Natural killer cell (primary cell): ENCODE data around the gene CHMP4A. TPM values are rescaled to one million over a fixed set of nuclear protein-coding genes. Genes with fewer than 3 reads are reported as not detected.
A peak's percentile ranks its signal among the peaks of the same experiment; 100 is the strongest.

Source experiments
- ATAC-seq, 3 donors: fragments of 150-1000 bp in 2 of 3; fragments of 200-7000 bp in 1 of 3; cut with Tn5 transposase; 1 replicate in 1 of 3; 2 replicates in 2 of 3; pipeline ENCODE4 v1.10.0; 2021; ENCODE audit warnings: mild to moderate bottlenecking in 2 of 3, moderate library complexity in 2 of 3
- DNase-seq, 2 donors: peaks; one replicate each; pipeline versions ENCODE4 v3.0.0 to v3.0.0-alpha.2; 2013 to 2021; ENCODE audit warnings: mixed read lengths in 1 of 2
- H3K27ac ChIP-seq: one replicate; pipeline ENCODE4 v1.5.1; 2013; ENCODE audit warnings: mild to moderate bottlenecking, low read length
- H3K27me3 ChIP-seq: one replicate; pipeline ENCODE4 v1.6.1; 2013; ENCODE audit warnings: low read length; ENCODE audit not compliant: control insufficient read depth, insufficient read depth
- H3K36me3 ChIP-seq: one replicate; pipeline ENCODE4 v1.6.1; 2013; ENCODE audit warnings: low read length; ENCODE audit not compliant: control insufficient read depth, insufficient read depth
- H3K4me1 ChIP-seq: one replicate; pipeline ENCODE4 v1.6.1; 2013; ENCODE audit warnings: low read length; ENCODE audit not compliant: control insufficient read depth, insufficient read depth
- H3K4me3 ChIP-seq: one replicate; pipeline ENCODE4 v1.5.1; 2013; ENCODE audit warnings: low read length
- H3K9me3 ChIP-seq: one replicate; pipeline ENCODE4 v1.6.1; 2013; ENCODE audit warnings: low read length; ENCODE audit not compliant: control insufficient read depth, insufficient read depth
- H3K27ac Mint-ChIP-seq, 2 donors: one replicate each; pipeline ENCODE4 v1.8.0; 2022; ENCODE audit warnings: mild to moderate bottlenecking in 2 of 2, mixed read lengths in 2 of 2, moderate library complexity in 1 of 2
- H3K27me3 Mint-ChIP-seq, 2 donors: one replicate each; pipeline ENCODE4 v1.8.0; 2022; ENCODE audit warnings: low read depth in 2 of 2, mixed read lengths in 2 of 2
- H3K36me3 Mint-ChIP-seq: one replicate; pipeline ENCODE4 v1.8.0; 2022; ENCODE audit warnings: mixed read lengths
- H3K4me1 Mint-ChIP-seq, 2 donors: one replicate each; pipeline ENCODE4 v1.8.0; 2022; ENCODE audit warnings: mixed read lengths in 2 of 2
- H3K4me3 Mint-ChIP-seq: one replicate; pipeline ENCODE4 v1.8.0; 2022; ENCODE audit warnings: mild to moderate bottlenecking, moderate library complexity, mixed read lengths
- H3K9me3 Mint-ChIP-seq, 2 donors: one replicate each; pipeline ENCODE4 v1.8.0; 2022; ENCODE audit warnings: mixed read lengths in 2 of 2
- CTCF ChIP-seq: fragments of 200-600 bp; IDR thresholded peaks from one replicate; pipeline ENCODE4 v1.8.0; 2022; ENCODE audit warnings: antibody characterized with exemption
- WGBS: methylation state at CpG from one replicate; pipeline ENCODE4 v1.1.7; 2013; ENCODE audit warnings: missing lambda C conversion rate; ENCODE audit not compliant: insufficient coverage; 5-methylcytosine and 5-hydroxymethylcytosine counted together
- intact Hi-C: fragments of 100-400 bp; cut with micrococcal nuclease; formaldehyde crosslinking; loops from one replicate; pipeline ENCODE4 v1.14.2; 2022
- total RNA-seq, 4 donors: library from RNA; stranded (reverse); fragments of 120-200 nt in 1 of 4; gene quantifications; one replicate each; pipeline versions ENCODE4 v1.2.3 to v1.2.4, GENCODE V29; 2013 to 2022

The CHMP4A gene
- total RNA-seq, 3 donors from 2014 or later (not counting 1 experiment from before 2014, with no cell fraction given), result 105 to 118 (median 115) TPM

- Histone ChIP-seq H3K27ac (peak overlapping the region; percentile 94), H3K27me3 (no peaks in the 10 kb centered on the region), H3K36me3 (peaks cover 74% of the 10 kb centered on the region), H3K4me3 (no peak overlapping the region), H3K9me3 (no peaks in the 10 kb centered on the region), H3K4me1 (peaks cover 37% of the 10 kb centered on the region)
- peak overlapping the region; percentile 99 for H3K4me3 Mint-ChIP-seq
- ATAC-seq (no peak), DNase-seq (no peak)
- H3K36me3 Mint-ChIP-seq, result no peaks in the 10 kb centered on the region
- WGBS, result 99% methylated on average over 4 of the region's 4 CpGs
- peak overlapping the region; percentile 97 for H3K27ac Mint-ChIP-seq
- intact Hi-C loops, result loop anchor here (2.0 kb wide), 1 partner anchor 102 kb away; no protein-coding TSS in a partner anchor
- H3K9me3 Mint-ChIP-seq, result no peaks in the 10 kb centered on the region
- no peak for TF ChIP-seq CTCF
- H3K27me3 Mint-ChIP-seq, result no peaks in the 10 kb centered on the region
- H3K4me1 Mint-ChIP-seq, result peaks cover 36 to 54% of the 10 kb centered on the region in 2 donors
These were observed 52.8 kb downstream of the CHMP4A start for GRCh38 chr14:24160499-24160849.

DNA sequence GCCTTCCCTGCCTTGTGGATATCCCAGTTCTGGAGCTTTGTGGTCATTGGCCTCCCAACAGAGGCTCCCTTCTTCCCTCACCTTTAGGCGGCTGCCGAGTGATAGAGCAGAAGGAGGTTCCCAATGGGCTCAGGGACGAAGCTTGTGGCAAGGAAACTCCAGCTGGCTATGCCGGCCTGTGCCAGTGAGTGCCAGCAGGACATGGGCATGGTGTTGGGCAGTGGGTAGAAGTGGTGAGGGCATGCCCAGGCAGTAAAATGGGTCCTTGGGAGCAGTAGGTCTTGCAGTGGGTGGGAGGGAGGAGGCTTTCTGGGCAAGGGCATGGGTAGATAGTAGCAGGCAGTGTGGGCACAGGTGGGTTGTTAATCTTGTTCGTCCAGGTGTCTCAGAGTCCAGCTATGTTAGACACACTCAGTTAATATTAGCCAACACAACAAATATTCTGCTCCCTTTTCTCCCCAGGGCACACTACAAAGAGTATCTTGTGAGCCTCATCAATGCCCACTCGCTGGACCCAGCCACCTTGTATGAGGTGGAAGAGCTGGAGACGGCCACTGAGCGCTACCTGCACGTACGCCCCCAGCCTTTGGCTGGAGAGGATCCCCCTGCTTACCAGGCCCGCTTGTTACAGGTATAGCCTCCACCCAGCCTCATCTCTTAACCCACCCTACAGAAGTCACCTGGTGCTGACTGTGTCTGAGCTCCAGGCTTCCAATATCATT is 53.4 kb downstream of the CHMP4A start:
- ATAC-seq (no peak), DNase-seq (no peak)
- Mint-ChIP-seq H3K9me3 (no peaks in the 10 kb centered on the region), H3K27me3 (no peaks in the 10 kb centered on the region), H3K27ac (peak overlapping the region; percentile 97), H3K36me3 (no peaks in the 10 kb centered on the region), H3K4me3 (peak overlapping the region; percentile 21), H3K4me1 (peaks cover 33 to 49% of the 10 kb centered on the region in 2 donors)
- Histone ChIP-seq H3K27me3 (no peaks in the 10 kb centered on the region), H3K4me1 (peaks cover 37% of the 10 kb centered on the region), H3K36me3 (peaks cover 74% of the 10 kb centered on the region), H3K4me3 (no peak overlapping the region), H3K9me3 (no peaks in the 10 kb centered on the region), H3K27ac (peak overlapping the region; percentile 94)
- intact Hi-C loops, result loop anchor here (2.0 kb wide), 1 partner anchor 101 kb away; no protein-coding TSS in a partner anchor
- TF ChIP-seq CTCF, result no peak
- WGBS, result 92% methylated on average over 11 of the region's 11 CpGs

Other genes with a start within 250 kb of the CHMP4A start
- 10 to 100 TPM in 1 of 3 donors, 1 to 10 TPM in 2; 8.6 to 12.4 (median 9.7) TPM for gene DHRS4L2, start 224.6 kb downstream of the CHMP4A start, total RNA-seq
- gene CARMIL3, start 161.5 kb downstream of the CHMP4A start, total RNA-seq, result 10 to 100 TPM; 17.8 to 28.6 (median 18.6) TPM
- gene CPNE6, start 141.9 kb downstream of the CHMP4A start, total RNA-seq, result not detected
- gene PCK2, start 119.2 kb downstream of the CHMP4A start, total RNA-seq, result 10 to 100 TPM in 2 of 3 donors, 1 to 10 TPM in 1; 9.8 to 13.8 (median 12.3) TPM
- gene DCAF11, start 98.7 kb downstream of the CHMP4A start, total RNA-seq, result 10 to 100 TPM; 77.5 to 99.3 (median 96.3) TPM
- 1 to 10 TPM in 2 of 3 donors, under 1 TPM in 1; 0.78 to 3.3 (median 2.8) TPM for gene NRL, start 98.5 kb downstream of the CHMP4A start, total RNA-seq
- 1 to 10 TPM in 2 of 3 donors, under 1 TPM in 1; 0.80 to 2.8 (median 2.3) TPM for gene FITM1, start 82.8 kb downstream of the CHMP4A start, total RNA-seq
- gene PSME1, start 77.3 kb downstream of the CHMP4A start, total RNA-seq, result 100 to 1,000 TPM; 315 to 345 (median 318) TPM
- gene EMC9, start 71.9 kb downstream of the CHMP4A start, total RNA-seq, result 10 to 100 TPM in 2 of 3 donors, 1 to 10 TPM in 1; 9.3 to 12.3 (median 12.0) TPM
- 100 to 1,000 TPM; 193 to 237 (median 234) TPM for gene PSME2, start 66.9 kb downstream of the CHMP4A start, total RNA-seq
- gene RNF31, start 66.0 kb downstream of the CHMP4A start, total RNA-seq, result 100 to 1,000 TPM in 2 of 3 donors, 10 to 100 TPM in 1; 96.9 to 134 (median 125) TPM
- gene IRF9, start 52.2 kb downstream of the CHMP4A start, total RNA-seq, result 100 to 1,000 TPM; 178 to 348 (median 319) TPM
- gene REC8, start 41.4 kb downstream of the CHMP4A start, total RNA-seq, result 100 to 1,000 TPM in 2 of 3 donors, 10 to 100 TPM in 1; 77.7 to 138 (median 103) TPM
- 10 to 100 TPM; 46.2 to 61.5 (median 51.9) TPM for gene IPO4, start 24.7 kb downstream of the CHMP4A start, total RNA-seq
- 10 to 100 TPM; 15.2 to 32.1 (median 28.7) TPM for gene TM9SF1, start 18.0 kb downstream of the CHMP4A start, total RNA-seq
- gene TSSK4, start 7.8 kb downstream of the CHMP4A start, total RNA-seq, result 1 to 10 TPM; 1.3 to 2.9 (median 1.5) TPM
- gene MDP1, start 2.6 kb upstream of the CHMP4A start, total RNA-seq, result 1 to 10 TPM; 4.0 to 6.1 (median 5.5) TPM
- gene NEDD8, start 18.9 kb upstream of the CHMP4A start, total RNA-seq, result 100 to 1,000 TPM in 1 of 3 donors, 10 to 100 TPM in 2; 93.6 to 109 (median 95.9) TPM
- 10 to 100 TPM; 46.5 to 63.3 (median 53.3) TPM for gene GMPR2, start 19.4 kb upstream of the CHMP4A start, total RNA-seq
- 100 to 1,000 TPM; 158 to 269 (median 176) TPM for gene TINF2, start 29.1 kb upstream of the CHMP4A start, total RNA-seq
- gene TGM1, start 49.7 kb upstream of the CHMP4A start, total RNA-seq, result 1 to 10 TPM; 1.7 to 4.9 (median 4.7) TPM
- gene RABGGTA, start 58.1 kb upstream of the CHMP4A start, total RNA-seq, result 10 to 100 TPM; 72.9 to 95.1 (median 88.5) TPM
- 10 to 100 TPM; 39.8 to 59.0 (median 43.3) TPM for gene DHRS1, start 86.3 kb upstream of the CHMP4A start, total RNA-seq
- gene NOP9, start 86.4 kb upstream of the CHMP4A start, total RNA-seq, result 10 to 100 TPM; 34.9 to 47.8 (median 39.2) TPM
- gene CIDEB, start 94.5 kb upstream of the CHMP4A start, total RNA-seq, result 10 to 100 TPM; 40.0 to 59.6 (median 46.6) TPM
- 10 to 100 TPM; 27.6 to 40.5 (median 37.4) TPM for gene LTB4R2, start 96.7 kb upstream of the CHMP4A start, total RNA-seq
- gene LTB4R, start 98.0 kb upstream of the CHMP4A start, total RNA-seq, result 10 to 100 TPM; 33.5 to 55.7 (median 49.7) TPM
- 10 to 100 TPM in 2 of 3 donors, 1 to 10 TPM in 1; 9.8 to 17.6 (median 11.3) TPM for gene ADCY4, start 121.6 kb upstream of the CHMP4A start, total RNA-seq
- 10 to 100 TPM; 36.1 to 58.2 (median 45.5) TPM for gene RIPK3, start 126.5 kb upstream of the CHMP4A start, total RNA-seq
- not detected for gene NFATC4, start 154.7 kb upstream of the CHMP4A start, total RNA-seq
- under 1 TPM; 0.23 to 0.53 (median 0.42) TPM for gene NYNRIN, start 185.5 kb upstream of the CHMP4A start, total RNA-seq
- gene CBLN3, start 216.2 kb upstream of the CHMP4A start, total RNA-seq, result 1 to 10 TPM in 2 of 3 donors, under 1 TPM in 1; 0.75 to 1.5 (median 1.1) TPM
- gene KHNYN, start 216.5 kb upstream of the CHMP4A start, total RNA-seq, result 100 to 1,000 TPM; 106 to 141 (median 116) TPM
- 100 to 1,000 TPM in 2 of 3 donors, 10 to 100 TPM in 1; 97.1 to 106 (median 100) TPM for gene SDR39U1, start 229.3 kb upstream of the CHMP4A start, total RNA-seq